A673 (cell line): ENCODE measurements around the gene CHRNA7.

Experiments used
- CTCF ChIP-seq: fragments of 300-800, 200-600 bp; sonication (generic); conservative IDR thresholded peaks from 2 replicates; pipeline ENCODE4 v1.5.1; 2017; ENCODE audit warnings: low read depth, mild to moderate bottlenecking, antibody characterized with exemption, low read length, moderate library complexity, mixed read lengths
- EZH2 ChIP-seq: fragments of 200-600 bp; sonication (generic); IDR thresholded peaks from 2 replicates; pipeline ENCODE4 v1.6.1; 2017; ENCODE audit warnings: borderline replicate concordance, low read depth, mild to moderate bottlenecking, mixed read lengths, antibody characterized with exemption, low read length; ENCODE audit not compliant: poor library complexity, severe bottlenecking

- TF ChIP-seq EZH2 (no peak), CTCF (no peak; the same call in 1 of the 2 replicates)
Observed at GRCh38 chr15:32130823-32131222, 100.5 kb downstream of the CHRNA7 start.
